GM18868 (cell line): ENCODE results near the gene STN1.

Source experiments
- ATAC-seq: cut with Tn5 transposase; IDR thresholded peaks from one replicate; pipeline ENCODE4 v1.9.1; 2021; ENCODE audit warnings: mild to moderate bottlenecking, moderate library complexity; ENCODE audit not compliant: unreplicated experiment

Gene STN1

DNA sequence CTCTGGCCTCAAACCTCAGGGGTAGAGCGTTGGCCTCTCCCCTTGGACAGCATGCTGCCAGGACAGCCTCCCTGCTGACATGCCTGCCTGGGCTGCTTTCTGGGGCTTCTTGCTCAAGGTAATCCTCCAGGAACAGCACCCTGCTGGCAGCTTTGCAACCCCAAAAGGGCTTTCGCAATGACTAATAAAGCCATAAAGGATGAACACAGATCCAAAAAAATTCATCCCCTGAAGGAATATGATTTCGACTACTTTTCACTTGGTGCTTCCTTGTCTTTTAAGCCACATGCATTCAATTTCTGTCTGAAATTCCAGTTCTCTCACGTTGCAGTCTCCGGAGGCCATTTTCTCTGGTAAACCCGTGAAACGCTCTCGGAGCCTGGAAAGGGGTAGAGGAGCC, 47.5 kb downstream of the STN1 start:
- no peak for ATAC-seq

DNA sequence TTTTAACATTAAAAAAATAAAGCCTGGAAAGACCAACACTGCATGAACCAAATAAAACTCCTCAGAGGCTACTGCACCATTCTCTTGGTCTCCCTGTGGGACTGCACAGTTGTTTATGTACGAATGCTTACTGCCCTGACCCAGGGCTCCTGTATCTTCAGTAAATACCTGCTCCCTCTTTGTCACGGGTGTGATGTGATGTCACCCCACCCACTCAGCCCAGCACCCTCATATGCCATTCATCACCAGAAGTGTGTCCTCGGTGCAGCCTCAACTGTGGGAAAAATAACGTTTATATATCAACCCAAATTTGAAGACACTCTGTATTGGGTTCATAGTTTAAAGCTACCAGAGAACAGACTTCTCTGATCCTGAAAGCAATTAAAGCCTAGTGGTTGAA, 48.6 kb downstream of the STN1 start:
- ATAC-seq: no peak

DNA sequence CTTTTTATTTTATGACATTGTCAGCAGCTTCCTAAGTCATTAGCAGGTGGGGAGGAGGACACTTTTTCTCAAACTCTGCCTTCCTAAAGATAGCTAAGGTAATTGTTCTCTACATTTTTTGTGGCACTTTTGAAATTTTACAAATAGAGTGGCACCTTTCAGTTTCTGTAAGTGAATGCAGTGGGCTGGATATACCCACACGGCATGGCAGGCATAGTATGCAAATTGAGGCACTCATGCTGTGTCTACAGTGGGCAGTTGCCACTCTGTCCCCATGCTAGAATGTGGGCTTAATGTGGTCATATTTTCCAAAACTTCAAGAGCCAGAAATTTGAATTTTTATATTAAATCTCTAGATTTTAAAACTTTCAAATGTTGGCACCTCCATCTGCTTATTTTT, 49.8 kb downstream of the STN1 start:
- ATAC-seq: no peak

DNA sequence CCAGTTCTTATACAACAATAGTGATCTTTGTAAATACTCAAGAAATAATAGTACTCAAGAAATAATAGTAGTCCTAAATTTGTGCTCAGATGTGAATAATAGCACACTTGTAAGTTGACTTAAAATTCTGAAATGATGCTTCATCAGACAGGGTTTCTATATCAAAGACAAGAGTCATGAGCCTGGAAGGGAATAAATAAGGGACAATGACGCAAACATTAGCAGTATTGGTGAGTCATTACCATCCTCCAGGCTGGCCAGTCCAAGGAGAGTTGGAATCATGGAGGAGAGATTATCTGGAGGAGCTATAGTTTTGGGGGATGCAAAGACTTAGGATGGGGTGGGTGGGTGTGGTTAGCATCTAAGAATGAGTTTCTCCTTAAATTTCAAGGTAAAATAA, 56.5 kb downstream of the STN1 start:
- no peak for ATAC-seq

DNA sequence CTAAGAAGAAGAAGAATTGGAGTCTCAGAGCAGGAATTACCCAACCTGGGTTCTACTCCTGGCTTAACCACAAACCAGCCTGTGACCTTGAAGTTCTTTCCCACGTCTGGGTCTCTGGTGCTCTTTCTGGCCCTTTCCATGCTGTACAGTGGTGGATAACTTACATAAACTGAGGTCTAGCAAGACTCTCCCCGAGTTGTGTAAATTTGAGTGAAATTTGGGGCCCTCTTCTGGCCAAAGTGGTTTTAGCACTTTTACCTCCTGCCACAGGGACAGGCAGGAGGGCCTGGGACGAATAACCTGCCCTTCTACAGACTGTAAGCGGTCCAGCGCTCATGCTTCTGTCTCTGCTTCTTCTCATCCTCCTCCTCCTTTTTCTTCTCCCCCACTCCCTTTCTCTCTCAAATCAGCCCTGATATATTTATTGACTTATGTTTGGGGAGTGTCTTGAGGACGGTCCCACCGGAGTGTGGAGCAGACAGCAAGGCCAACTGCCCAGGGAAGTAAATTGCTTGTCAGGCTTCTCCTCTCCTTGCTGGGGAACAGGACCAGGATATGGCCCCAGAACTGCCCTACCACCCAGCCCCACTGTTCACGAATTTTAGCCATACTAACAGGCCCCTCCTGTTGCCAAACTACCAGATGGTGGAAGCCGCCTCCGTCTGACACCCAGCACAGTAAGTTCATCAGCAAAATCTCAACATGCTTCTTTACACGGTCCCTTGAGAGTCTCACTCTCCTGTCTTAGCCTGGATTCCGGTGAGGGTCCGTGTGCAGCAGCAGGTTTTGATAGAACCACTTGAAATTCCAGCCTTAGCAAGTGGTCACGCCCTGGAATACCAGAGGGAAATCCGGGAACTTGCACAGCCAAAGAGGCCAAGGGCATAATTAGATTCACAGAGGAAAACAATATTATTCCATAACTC, 58.6 kb downstream of the STN1 start:
- peak; percentile 73 for ATAC-seq

DNA sequence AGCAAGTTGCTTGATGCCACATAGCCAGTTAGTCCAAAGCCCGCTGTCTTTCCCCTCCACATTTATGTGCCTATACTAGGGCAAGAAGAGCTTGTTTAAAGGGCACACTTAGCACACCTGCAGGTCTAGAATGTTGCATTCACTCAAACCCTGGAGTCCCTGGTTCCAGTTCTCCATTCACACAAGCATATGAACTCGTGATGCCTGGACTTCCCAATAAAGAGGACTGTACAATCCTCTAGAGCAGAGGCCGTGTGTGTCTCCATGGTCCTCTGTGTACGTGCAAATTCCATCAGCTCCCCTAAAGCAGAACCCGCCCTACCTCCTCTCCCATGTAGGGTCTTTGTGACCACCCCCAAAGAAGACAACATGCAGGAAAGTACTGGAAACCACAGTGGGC, 59.6 kb downstream of the STN1 start:
- no peak for ATAC-seq

DNA sequence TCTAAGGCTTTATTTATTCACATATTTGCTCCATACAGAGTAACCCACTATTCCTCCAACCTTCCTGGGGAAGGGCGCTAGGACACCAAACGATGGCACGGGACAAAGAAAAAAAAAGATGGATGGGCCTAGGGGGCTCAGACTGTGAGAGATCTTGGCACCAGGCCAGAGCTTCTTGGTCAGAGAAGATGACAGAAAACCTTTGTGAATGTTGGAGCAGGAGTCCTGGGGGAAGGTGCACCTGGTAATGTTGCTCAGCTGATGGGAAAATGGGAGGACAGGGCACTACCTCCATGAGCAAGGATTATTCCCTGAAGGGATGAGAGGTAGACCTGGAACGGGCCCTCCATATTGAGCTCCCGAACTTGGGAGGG, 61.2 kb downstream of the STN1 start:
- no peak for ATAC-seq

DNA sequence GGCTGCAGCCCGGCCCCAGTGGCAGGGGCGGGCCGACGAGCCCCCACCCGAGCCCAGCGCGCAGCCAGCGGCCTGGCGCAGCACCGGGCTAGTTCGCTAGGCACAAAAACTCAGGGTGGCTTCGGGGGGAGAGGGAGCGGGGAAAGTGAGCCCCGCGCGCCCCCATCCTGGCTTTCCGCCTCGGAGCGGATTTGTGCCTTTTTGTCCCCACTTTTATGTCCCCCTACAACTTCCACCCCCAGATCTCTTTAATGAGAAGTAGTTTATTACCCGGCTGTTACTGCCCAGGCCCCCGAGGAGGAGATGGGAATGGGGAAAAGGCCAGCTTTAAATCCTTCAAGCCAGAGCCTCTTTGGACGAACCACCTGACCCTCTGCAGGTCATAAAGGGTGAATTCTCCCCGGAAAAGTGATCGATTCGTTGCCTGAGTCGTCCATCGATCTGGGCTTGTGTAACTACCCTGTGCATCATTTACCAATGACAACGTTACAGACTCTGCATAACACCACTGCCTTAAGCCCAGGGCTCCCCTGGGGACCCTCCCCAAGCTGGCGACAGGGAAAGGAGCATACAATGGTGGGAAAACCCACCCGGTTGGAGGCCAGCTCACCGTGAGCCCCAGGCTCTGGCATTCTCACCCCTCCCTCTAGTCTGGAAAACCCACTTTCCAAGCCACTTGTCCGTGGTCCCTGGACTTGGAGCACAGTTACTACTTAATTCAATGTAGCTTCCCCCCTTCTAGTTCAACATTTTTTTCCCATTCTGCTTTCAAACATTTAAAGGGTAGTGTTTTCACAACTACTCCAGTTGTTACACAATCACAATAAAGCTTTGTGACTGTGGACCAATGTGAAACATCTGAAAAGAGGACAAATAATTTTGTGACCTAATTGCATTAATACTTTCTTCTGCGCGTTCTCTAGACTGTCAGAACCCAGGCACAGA, 61.9 kb downstream of the STN1 start:
- no peak for ATAC-seq

DNA sequence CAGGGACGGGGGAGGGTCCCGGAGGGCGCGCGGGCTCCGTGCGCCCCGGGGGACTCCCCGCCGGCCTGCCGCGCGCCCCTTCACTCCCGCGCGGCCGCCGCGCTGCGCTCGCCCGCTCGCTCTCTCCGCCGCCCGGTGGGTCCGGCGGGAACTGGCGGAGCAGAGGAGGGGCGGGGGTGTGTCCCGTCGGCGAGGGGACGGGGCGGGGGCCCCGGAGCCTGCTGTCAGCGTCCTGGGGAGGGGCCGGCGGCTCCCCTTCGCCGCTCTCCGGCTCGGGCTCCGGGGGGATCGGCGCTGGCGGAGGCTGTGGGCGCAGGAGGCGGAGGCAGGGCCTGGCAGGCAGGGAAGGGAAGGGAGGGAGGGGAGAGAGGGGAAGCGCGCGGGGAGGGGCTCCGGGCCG, 62.6 kb downstream of the STN1 start, which contains the start of gene SH3PXD2A:
Gene SH3PXD2A (minus strand): TSS at position 153 of the 400 bp plus-strand sequence. CDS start 310 bp downstream, outside the sequence.
- no peak for ATAC-seq

DNA sequence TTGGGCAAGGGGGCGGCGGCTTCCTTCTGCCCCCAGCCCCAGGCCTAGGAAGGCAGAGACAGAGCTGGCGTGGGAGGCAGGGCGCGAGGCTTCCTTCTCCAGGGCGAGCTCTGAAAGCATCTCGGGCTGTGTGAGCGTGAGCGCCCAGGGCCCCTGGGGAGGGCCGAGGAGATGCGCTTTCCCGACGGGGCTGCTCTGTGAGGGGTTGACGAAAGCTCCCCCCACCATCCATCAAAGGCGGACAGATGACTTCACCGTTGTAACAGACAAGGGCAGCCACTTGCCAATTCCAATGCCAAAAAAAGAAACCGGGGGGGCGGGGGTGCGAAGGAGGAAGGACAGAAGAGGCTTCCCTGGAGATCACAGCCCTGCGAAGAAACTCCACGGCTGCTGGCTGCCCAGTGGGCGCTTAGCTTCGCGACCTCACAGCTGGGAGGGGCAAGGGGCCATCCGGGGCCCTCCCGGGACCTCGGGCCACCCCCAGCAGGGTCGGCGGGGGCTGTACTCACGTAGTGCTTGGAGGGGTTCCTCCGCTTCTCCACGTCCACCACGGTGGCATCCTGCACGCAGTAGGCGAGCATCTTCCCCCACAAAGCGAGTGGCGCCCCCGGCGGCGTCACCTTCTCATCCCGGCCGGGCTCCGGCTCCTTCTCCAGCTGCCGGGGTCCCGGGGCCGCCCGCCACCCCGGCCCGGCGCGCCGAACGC, 63.1 kb downstream of the STN1 start:
- ATAC-seq: no peak

DNA sequence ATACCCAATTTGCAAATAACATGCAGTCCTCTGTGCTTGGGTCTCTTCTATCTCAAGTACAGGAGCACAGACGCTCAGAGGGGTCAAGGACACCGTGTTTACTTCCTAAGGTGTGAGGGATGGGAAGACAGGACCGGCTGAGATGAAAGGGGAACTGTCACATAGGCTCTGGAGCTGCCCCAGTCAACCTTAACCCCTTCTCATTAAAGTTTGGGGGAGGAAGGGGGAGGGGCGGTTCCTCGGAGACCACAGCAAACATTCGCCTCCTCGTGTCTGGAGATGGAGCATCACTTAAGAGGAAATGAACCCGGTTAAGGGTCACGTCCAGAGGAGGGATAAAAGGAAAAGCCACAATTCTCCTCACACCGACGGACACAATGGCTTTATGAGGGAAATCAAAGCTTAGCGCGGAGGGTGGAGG, 63.7 kb downstream of the STN1 start:
- ATAC-seq: no peak

DNA sequence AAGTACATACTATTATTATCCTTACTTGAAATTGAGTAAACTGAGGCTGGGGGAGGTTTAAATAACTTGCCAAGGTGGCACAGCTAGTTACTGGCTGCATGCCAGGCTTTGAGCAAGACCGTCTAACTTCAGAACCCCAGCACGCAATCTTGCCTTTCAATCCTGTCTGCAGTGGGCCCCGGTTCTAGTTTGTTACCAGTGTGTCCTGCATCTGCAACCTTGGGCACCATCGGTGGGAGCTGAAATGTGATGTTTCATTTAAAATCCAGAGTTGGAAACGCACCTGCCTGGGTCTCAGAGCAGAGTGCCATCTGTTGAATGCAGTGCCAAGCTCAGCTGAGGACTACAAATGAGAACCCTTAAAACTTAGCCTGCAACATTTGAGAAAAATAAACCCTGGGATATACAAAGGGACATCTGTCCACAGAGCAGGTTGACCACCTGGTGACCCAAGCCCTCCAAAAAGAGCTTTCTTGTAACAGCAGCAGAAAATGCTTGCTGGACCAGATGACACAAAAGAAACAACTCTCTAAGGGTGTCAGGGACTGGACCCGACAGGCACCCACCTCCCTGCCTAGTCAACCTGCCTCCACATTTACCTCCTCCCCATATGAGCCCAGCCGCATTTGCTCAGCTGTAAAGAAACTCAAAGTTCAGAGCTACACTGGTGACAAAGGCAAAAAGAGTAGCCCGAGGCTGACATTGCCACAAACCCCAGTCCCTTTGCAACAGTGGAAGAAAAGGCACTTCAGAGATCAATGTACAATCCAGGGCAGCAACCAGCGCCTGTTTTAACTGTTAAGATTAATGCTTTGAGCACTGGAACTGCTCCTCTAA, 64.3 kb downstream of the STN1 start:
- ATAC-seq: no peak

DNA sequence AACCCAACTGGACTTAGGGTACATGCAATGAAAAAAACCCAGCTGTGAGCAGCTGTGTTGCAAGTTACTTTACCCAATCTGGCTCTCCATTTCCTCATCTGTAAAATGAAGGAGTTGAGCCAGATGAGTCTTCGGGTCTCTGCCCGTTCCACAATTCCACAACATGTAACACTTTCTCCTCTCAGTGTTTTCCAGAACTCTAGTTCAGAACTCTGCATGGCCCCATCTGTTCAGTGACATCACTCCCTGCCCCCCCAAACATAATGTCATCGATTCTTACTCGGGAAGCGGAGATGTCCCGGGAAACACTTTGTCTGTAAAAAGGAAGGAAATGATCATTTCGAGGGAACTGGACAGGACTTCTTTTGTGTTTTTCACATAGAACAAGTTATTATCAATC, 65.1 kb downstream of the STN1 start:
- ATAC-seq: no peak

DNA sequence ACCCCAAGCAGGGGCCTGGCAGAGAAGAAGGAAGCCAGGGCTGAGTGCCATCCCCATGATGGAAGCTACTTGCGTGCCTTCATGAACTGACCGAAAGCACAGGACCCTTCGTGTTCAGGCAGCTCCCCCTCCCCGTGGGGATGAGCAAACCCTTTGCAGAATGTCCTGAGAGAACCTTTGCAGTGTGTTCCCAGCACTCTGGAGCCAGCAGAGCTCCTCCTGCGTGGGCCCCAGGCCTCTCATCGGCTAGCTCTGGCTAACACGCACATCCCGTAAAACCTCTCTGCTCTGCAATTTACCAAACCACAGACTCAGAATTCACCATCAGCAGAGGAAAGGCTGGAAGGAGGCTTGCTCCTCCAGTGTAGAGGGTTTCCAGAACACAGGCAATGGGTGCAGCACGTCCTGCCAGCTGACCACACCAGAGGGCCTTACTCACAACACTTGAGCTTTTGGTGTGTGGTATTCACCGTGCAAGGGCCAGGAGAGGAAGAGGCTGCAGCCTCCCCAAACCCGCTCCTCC, 65.7 kb downstream of the STN1 start:
- no peak for ATAC-seq

DNA sequence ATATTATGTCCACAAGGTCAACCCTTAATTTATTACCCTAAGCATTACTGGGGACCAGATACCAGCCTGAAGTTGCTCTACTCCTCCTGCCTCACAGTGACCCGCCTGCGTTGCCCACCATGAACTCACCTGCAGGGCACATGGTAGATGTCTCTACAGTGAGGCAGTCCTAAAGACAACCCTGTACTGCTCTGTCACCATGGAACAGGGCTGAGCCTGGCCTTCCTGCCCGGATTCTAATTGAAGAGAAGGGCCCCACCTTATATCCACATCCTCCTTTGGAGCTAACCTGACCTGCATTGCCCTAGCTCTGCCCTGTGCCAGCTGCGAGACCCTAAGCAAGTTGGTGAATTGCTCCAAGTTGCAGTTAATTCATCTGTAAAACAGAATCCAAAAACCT, 66.7 kb downstream of the STN1 start:
- no peak for ATAC-seq

DNA sequence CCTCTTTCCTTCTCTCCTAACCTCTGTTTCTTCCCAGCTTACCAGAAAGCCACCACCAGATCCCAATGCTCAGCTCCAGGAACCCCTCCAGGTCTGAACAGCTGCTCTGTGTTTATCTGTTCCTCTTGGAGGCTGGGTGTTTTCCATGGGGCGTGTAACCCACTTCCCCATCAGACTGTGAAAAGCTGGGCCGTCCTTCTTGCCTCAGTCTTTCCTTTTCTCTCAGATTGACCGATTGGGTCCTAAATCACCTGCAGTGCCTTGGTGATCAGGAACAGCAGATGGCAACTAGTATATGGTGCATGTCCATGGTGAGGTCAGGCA, 67.5 kb downstream of the STN1 start:
- no peak for ATAC-seq

DNA sequence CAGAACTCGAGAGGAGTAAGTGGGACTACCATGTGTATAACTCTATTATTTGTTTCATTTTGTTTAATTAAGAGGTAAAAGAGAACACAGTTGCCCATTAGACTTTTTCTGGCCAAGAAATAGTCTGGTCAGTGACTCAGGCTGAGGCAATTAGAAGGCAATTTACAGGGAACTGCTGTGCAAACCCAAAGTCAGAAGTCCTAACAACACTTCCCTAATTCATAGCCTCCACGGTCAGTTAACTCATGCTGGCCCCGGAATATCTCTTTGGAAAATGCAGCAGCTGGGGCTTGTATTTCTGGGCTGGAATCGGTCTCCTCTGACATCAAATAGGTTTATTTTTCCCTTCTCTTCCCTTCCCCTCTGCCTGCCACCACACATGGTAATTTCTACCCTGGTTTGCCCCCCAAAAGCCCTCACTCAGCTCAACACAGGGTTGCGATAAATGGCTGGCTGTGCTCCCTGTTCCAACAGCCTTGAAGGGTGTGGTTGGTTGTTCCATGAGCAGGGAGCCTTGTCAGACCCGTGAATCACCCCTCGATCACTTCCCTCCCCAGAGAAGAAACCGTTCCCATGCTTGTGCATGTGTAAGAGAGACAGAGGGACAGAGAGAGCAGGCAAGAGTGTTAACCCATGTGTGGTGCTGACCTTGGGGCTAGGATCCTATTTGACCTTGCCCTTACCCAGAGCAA, 68.0 kb downstream of the STN1 start:
- no peak for ATAC-seq

DNA sequence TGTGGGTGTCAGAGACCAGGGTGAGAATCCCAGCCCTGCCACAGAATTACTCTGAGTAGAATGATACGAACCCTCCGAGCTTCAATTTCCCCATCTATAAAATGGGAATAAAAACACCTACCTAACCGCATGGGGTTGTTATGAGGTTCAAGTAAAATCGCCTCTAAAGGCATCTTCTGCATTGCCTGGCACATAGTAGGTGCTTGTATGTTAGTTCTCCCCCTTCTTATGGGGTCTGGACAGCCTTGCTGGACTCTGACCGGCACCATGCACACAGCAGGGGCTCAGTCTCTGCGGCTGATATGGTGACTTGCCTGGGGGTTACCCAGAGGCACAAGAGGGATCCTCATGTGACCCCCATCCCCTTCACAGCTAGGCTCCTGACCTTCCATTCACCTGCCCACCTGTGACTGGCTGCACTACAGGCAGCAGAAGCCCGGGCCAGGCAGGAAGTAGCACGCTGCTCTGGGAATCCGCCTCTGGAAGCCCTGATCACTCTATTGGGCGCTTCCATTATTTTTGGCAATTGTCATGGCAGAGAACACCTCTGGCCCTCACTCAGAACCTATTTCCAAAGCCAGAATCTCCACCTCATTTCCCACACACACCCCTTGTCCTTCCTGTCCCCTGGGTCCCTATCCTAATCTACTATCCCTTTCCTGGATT, 68.6 kb downstream of the STN1 start:
- no peak for ATAC-seq

DNA sequence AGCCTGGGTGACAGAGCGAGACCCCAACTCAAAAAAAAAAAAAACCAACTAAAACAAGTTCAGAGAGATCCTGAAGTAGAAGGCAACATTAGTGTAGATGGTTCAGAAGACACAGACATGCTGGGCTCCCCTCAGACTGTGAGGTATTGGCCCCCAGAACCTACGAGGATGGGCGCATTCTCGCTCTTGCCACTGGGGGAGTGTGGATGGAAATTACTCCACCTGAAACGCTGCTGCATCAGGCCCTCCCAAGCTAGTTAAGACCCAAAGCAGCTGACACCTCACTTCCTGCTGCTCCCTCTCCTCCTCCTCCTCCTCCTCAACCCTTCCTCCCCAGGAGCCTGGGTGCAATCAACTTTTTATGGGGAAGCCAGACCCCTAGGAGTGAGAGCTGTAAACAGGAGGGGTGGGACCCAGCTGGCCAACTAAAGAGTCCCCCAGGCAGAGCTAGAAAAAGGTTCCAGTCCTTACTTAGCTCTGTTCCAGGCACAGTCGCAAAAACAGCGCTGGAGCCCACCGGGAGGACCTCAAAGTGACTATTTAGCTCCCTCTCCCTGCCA, 70.0 kb downstream of the STN1 start:
- no peak for ATAC-seq
